Measurements from ENCODE around the gene EFNA5. TPM values are rescaled to one million over a fixed set of nuclear protein-coding genes. Genes with fewer than 3 reads are reported as not detected.

EFNA5 gene
- polyA plus RNA-seq, 3 donors, result 0.01 TPM; not detected in 2

DNA sequence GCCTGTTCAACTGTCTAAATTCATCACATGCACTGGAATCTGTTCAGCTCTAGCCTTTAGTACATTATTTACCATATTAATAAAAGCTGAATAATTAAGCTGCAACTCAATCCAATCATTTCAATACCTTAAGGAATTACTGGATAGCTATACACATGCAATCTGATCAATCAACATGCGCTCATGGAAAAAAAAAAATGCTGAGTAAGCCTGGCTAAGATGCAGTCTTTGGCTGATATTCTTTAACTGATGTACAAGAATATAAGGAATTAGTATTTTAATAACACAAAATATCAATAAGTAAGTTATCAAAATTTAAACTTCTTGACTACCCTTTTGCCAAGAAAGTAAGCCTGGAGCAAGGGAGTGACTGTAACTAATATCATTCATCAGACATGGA is 15.9 kb downstream of the EFNA5 start:
- no peak overlapping the region for H3K27ac ChIP-seq (ENCODE audit: low read depth in 1 of 2, low read length in 2 of 2)
- H3K79me2 ChIP-seq (ENCODE audit: insufficient read depth, low read length), result no peaks in the 10 kb centered on the region
- H3K4me2 ChIP-seq (replicated peaks; ENCODE audit: extremely low read depth, low read length, poor library complexity, severe bottlenecking), result no peak overlapping the region
- H3K27me3 Mint-ChIP-seq (ENCODE audit: low read depth in 3 of 3), result peaks cover 0 to 5% (median 5%) of the 10 kb centered on the region in 3 donors
- H3K36me3 Mint-ChIP-seq, result no peaks in the 10 kb centered on the region
- no peak for TF ChIP-seq CTCF (IDR thresholded peaks at IDR 0.05)
- H3K9me3 Mint-ChIP-seq, result no peaks in the 10 kb centered on the region
- no peak overlapping the region for H3K4me3 ChIP-seq (replicated peaks in 1 of 3; ENCODE audit: low read depth in 2 of 3, low read length in 3 of 3)
- H3K4me1 Mint-ChIP-seq, result no peaks in the 10 kb centered on the region
- DNase-seq, result no peak
- WGBS (ENCODE audit: insufficient coverage), result no CpG with 5 or more reads among the region's 1 CpG
- H3K4me1 ChIP-seq (ENCODE audit: control insufficient read depth in 1 of 2, insufficient read depth in 2 of 2, low read length in 2 of 2), result no peaks in the 10 kb centered on the region
- H3K36me3 ChIP-seq (replicated peaks in 1 of 2; ENCODE audit: control insufficient read depth in 1 of 2, insufficient read depth in 2 of 2, low read length in 2 of 2), result no peaks in the 10 kb centered on the region
- peaks cover 3 to 4% of the 10 kb centered on the region in 2 donors for H3K27me3 ChIP-seq (ENCODE audit: control insufficient read depth in 2 of 2, insufficient read depth in 2 of 2, low read length in 2 of 2)
- intact Hi-C loops (cut with micrococcal nuclease), result no loop called here
- H4K20me1 ChIP-seq (ENCODE audit: insufficient read depth, low read length), result no peaks in the 10 kb centered on the region
- no peak overlapping the region for H3K27ac Mint-ChIP-seq
- H3K9ac ChIP-seq (ENCODE audit: insufficient read depth, low read length, poor library complexity, severe bottlenecking), result no peak overlapping the region
- no peak overlapping the region for H2AFZ ChIP-seq (ENCODE audit: insufficient read depth, low read depth, low read length, poor library complexity, severe bottlenecking)
- no peak overlapping the region for H3K4me3 Mint-ChIP-seq
- H3K9me3 ChIP-seq (replicated peaks in 1 of 2; ENCODE audit: control insufficient read depth in 1 of 2, insufficient read depth in 1 of 2, low read length in 2 of 2), result no peaks in the 10 kb centered on the region

- Mint-ChIP-seq H3K27ac (no peak overlapping the region), H3K27me3 (ENCODE audit: low read depth in 3 of 3) (peaks cover 0 to 5% (median 3%) of the 10 kb centered on the region in 3 donors), H3K4me1 (no peaks in the 10 kb centered on the region), H3K36me3 (no peaks in the 10 kb centered on the region), H3K4me3 (no peak overlapping the region), H3K9me3 (no peaks in the 10 kb centered on the region)
- H3K4me1 ChIP-seq (ENCODE audit: control insufficient read depth in 1 of 2, insufficient read depth in 2 of 2, low read length in 2 of 2), result no peaks in the 10 kb centered on the region
- no peak overlapping the region for H2AFZ ChIP-seq (ENCODE audit: insufficient read depth, low read depth, low read length, poor library complexity, severe bottlenecking)
- H3K9ac ChIP-seq (ENCODE audit: insufficient read depth, low read length, poor library complexity, severe bottlenecking), result no peak overlapping the region
- no peak overlapping the region for H3K27ac ChIP-seq (ENCODE audit: low read depth in 1 of 2, low read length in 2 of 2)
- no peaks in the 10 kb centered on the region for H3K79me2 ChIP-seq (ENCODE audit: insufficient read depth, low read length)
- TF ChIP-seq CTCF (IDR thresholded peaks at IDR 0.05), result no peak
- H4K20me1 ChIP-seq (ENCODE audit: insufficient read depth, low read length), result no peaks in the 10 kb centered on the region
- intact Hi-C loops (cut with micrococcal nuclease), result no loop called here
- DNase-seq, result no peak
- no peaks in the 10 kb centered on the region for H3K9me3 ChIP-seq (replicated peaks in 1 of 2; ENCODE audit: control insufficient read depth in 1 of 2, insufficient read depth in 1 of 2, low read length in 2 of 2)
- H3K4me2 ChIP-seq (replicated peaks; ENCODE audit: extremely low read depth, low read length, poor library complexity, severe bottlenecking), result no peak overlapping the region
- peaks cover 0 to 4% of the 10 kb centered on the region in 2 donors for H3K27me3 ChIP-seq (ENCODE audit: control insufficient read depth in 2 of 2, insufficient read depth in 2 of 2, low read length in 2 of 2)
- H3K36me3 ChIP-seq (replicated peaks in 1 of 2; ENCODE audit: control insufficient read depth in 1 of 2, insufficient read depth in 2 of 2, low read length in 2 of 2), result no peaks in the 10 kb centered on the region
- 83% methylated on average over 1 of the region's 2 CpGs for WGBS (ENCODE audit: insufficient coverage)
- no peak overlapping the region for H3K4me3 ChIP-seq (replicated peaks in 1 of 3; ENCODE audit: low read depth in 2 of 3, low read length in 3 of 3)
Measured at GRCh38 chr5:107653685-107654084, 17.1 kb downstream of the EFNA5 start.

Measured in CD14-positive monocyte (primary cell).